GM18870 (cell line): ENCODE measurements around the gene NFIC.

Experiments
- ATAC-seq: cut with Tn5 transposase; IDR thresholded peaks from one replicate; pipeline ENCODE4 v1.9.1; 2021; ENCODE audit warnings: moderate library complexity; ENCODE audit not compliant: unreplicated experiment

The NFIC gene

GRCh38 chr19:3481241-3482090 is 115.1 kb downstream of the NFIC start:
- ATAC-seq: no peak

GRCh38 chr19:3482507-3483225 is 116.3 kb downstream of the NFIC start:
- no peak for ATAC-seq

- no peak for ATAC-seq
Measured at GRCh38 chr19:3483226-3483628, 116.8 kb downstream of the NFIC start, which contains the start of gene SMIM44. SMIM44 (minus strand) TSS chr19:3483441; CDS start chr19:3483403, 38 bp downstream.

- no peak for ATAC-seq
Measured at GRCh38 chr19:3491396-3492119, 125.2 kb downstream of the NFIC start.

GRCh38 chr19:3492131-3492839 is 125.9 kb downstream of the NFIC start:
- ATAC-seq: no peak

GRCh38 chr19:3492919-3493318 is 126.5 kb downstream of the NFIC start:
- ATAC-seq: no peak

GRCh38 chr19:3493651-3494050 is 127.3 kb downstream of the NFIC start:
- no peak for ATAC-seq

GRCh38 chr19:3494051-3494450 is 127.7 kb downstream of the NFIC start:
- ATAC-seq: no peak

- no peak for ATAC-seq
Measured at GRCh38 chr19:3494559-3494958, 128.2 kb downstream of the NFIC start.

GRCh38 chr19:3496392-3497273 is 130.2 kb downstream of the NFIC start:
- no peak for ATAC-seq

GRCh38 chr19:3497757-3498520 is 131.6 kb downstream of the NFIC start:
- ATAC-seq: no peak

GRCh38 chr19:3499738-3500428 is 133.5 kb downstream of the NFIC start:
- no peak for ATAC-seq

- ATAC-seq: peak; percentile 60
Measured at GRCh38 chr19:3500429-3501101, 134.2 kb downstream of the NFIC start, which contains the start of gene DOHH. DOHH (minus strand) TSS chr19:3500674; CDS start chr19:3496814, 3,860 bp downstream.

- ATAC-seq: no peak
Measured at GRCh38 chr19:3501780-3502179, 135.4 kb downstream of the NFIC start.

GRCh38 chr19:3503036-3503572 is 136.7 kb downstream of the NFIC start:
- ATAC-seq: no peak

- no peak for ATAC-seq
Measured at GRCh38 chr19:3504735-3505134, 138.4 kb downstream of the NFIC start.

GRCh38 chr19:3505598-3506383 is 139.4 kb downstream of the NFIC start, which contains the start of gene FZR1:
FZR1 (plus strand) TSS chr19:3506311; CDS start chr19:3522990, 16,679 bp downstream.
- ATAC-seq: peak; percentile 71
